GM12801 (cell line): Measurements from ENCODE around the gene SNX18.

ENCODE experiments used
- TF ChIP-seq, protein P1 (sequence below): IDR thresholded peaks from one replicate; pipeline ENCODE4 v1.5.1; 2011; ENCODE audit warnings: control low read depth; ENCODE audit not compliant: insufficient read length; ENCODE audit errors: extremely low read depth

SNX18 gene

DNA sequence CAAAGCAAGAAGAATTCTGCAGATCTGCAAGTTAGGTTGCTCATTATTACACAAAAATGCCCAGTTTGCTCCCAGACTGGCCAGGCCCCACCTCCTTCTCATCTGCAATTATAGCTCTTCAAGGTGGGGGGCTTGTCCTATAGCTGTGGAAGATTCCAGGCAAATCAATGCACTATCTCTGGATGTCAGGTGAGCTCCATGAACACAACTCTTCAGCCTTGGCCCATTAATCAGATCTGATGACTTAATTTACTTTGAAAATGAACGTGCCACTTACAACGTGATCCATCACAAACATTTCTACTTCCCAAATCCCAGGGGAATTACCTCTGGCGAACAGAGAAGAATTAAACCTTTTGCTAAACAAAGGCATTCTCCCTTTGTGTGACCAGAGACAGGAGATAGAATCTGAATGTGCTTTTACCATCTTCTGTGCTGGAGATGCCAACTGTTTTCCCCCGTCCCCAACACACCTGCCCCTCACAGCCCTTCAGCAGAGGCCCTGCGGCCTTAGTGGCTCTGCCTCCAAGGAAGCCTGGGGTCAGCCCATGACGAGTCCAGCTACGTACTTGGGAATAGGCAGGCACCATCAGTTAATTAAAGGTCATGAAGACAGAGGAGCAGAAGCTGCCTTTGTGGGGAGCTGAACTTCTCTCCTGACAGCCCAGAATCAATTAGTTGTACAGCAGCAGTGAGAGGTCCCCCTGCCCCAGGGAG lies 60.5 kb downstream of the SNX18 start:
- TF ChIP-seq, protein P1, sequence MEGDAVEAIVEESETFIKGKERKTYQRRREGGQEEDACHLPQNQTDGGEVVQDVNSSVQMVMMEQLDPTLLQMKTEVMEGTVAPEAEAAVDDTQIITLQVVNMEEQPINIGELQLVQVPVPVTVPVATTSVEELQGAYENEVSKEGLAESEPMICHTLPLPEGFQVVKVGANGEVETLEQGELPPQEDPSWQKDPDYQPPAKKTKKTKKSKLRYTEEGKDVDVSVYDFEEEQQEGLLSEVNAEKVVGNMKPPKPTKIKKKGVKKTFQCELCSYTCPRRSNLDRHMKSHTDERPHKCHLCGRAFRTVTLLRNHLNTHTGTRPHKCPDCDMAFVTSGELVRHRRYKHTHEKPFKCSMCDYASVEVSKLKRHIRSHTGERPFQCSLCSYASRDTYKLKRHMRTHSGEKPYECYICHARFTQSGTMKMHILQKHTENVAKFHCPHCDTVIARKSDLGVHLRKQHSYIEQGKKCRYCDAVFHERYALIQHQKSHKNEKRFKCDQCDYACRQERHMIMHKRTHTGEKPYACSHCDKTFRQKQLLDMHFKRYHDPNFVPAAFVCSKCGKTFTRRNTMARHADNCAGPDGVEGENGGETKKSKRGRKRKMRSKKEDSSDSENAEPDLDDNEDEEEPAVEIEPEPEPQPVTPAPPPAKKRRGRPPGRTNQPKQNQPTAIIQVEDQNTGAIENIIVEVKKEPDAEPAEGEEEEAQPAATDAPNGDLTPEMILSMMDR = no peak

DNA sequence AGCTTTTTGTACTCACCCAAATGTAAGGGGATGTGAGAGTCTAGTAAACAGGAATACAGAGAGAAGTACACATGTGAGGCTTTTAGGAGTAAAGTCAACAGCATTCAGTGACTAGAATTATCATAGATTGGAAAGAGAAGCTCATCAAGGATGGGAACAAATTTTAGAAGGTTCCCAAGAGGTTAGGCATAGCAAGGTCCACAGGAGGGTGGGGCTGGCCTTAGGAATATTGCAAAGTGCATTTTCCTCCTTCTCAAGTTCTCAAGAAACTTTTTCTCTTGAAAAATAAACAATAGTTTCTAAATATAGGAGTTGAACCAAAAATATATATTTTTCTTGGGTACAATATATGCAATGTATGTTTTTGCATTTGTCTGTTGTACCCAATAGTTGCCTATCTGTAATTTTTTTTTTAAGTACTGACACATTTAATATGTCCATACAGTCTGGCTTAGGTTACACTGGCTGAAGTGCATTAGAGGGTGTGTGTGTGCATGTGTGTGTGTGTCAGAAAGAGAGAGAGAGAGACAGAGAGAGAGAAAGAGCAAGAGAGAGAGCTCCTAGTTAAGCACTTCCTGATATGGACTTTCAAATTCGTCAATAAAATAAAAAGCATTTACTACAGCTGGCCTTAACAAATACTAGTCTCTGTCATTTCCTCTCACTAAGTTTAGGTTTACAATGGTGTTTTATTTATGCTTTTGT lies 62.2 kb downstream of the SNX18 start:
- TF ChIP-seq, protein P1 = no peak

- TF ChIP-seq, protein P1 = no peak
Observed at GRCh38 chr5:54580997-54581811, 63.6 kb downstream of the SNX18 start.

DNA sequence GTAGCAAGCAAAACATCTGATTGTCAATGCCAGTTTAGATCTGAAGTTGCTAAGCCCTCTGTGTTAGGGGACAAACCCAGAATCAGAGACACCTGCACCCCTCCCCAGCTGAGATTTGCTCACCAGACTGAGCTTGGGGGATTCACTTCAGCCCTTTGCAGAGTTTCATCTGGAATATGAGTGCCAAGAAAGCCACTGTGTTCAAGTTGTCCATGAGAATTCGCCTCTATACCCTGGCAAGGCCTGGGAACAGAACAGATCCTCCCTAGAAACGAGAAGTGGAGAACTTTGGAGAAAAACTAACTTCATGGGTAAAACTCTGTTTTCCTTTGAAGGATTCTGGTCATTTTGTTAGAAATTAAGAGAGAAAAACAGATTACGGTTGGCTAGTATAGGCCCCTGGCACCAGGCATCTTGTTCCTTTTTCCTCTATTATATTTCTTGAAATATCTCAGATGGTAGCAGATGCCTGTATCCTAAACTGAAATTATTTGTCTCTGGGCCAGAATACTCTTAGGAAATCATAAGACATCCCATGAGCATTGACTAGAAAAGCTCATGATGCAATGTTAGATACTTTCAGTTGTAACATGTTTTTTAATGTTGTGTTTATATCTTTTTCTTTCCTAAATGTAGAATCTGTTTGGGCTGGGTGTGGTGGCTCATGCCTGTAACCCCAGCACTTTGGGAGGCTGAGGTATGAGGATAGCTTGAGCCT lies 64.4 kb downstream of the SNX18 start:
- TF ChIP-seq, protein P1 = no peak

DNA sequence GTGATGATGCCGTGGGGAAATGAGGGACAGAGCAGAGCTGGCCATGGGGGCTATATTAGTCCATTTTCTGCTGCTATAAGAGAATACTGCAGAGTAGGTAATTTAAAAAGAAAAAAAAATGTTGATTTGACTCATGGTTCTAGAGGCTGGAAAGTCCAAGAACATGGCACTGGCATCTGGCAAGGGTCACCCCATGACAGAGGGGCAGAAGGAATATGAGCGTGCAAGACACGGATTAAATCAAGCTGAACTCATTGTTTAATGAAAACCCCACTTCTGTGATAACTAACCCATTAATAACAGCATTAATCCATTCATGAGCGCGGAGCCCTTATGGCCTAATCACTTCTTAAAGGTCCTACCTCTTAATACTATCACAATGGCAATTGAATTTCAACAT lies 68.8 kb downstream of the SNX18 start:
- TF ChIP-seq, protein P1 = no peak

DNA sequence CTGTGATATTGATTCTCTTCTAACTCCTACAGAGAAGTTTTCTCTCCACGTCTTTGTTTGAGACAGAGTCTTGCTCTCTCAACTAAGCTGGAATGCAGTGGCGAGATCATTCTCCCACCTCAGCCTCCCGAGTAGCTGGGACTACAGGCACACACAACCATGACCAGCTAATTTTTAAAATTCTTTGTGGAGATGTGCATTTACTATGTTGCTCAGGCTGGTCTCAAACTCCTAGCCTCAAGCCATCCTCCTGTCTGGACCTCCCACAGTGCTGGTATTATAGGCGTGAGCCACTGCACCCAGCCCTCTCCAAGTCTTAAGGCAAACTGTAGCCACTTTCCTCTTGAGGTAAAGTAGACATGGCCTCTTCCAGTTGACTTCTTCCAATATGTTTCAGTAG lies 72.2 kb downstream of the SNX18 start:
- TF ChIP-seq, protein P1 = no peak

GRCh38 chr5:54590824-54591223 lies 73.3 kb downstream of the SNX18 start:
- TF ChIP-seq, protein P1 = no peak
